ENCODE results near the gene AGTRAP.

AGTRAP gene

GRCh38 chr1:11774753-11775152 is 38.8 kb downstream of the AGTRAP start:
- no peak overlapping the region for H3K27ac ChIP-seq (ENCODE audit: extremely low read depth, low read depth, low read length)
- H3K36me3 ChIP-seq (ENCODE audit: control insufficient read depth in 2 of 2, insufficient read depth in 1 of 2, low read length in 2 of 2) = no peaks in the 10 kb centered on the region
- ChIA-PET CTCF (interaction anchor here (2.0 kb wide), 1 partner anchor 11 kb away, joined by 14 read pairs; no protein-coding TSS in a partner anchor), POLR2A (no interaction called here)
- H3K4me3 ChIP-seq (ENCODE audit: low read depth, low read length) = no peak overlapping the region
- no peak for TF ChIP-seq ZNF221 (tag by site-specific recombination; IDR thresholded peaks at IDR 0.05; ENCODE audit: borderline replicate concordance)
- TF ChIP-seq ZNF529 (tag by site-specific recombination; IDR thresholded peaks at IDR 0.05; ENCODE audit: insufficient replicate concordance) = no peak
- TF ChIP-seq ZNF23 (tag by site-specific recombination; IDR thresholded peaks at IDR 0.05; ENCODE audit: borderline replicate concordance) = no peak
- TF ChIP-seq ZNF394 (tag by site-specific recombination; IDR thresholded peaks at IDR 0.05; ENCODE audit: borderline replicate concordance) = no peak
- no peak for TF ChIP-seq ZIC2 (tag by site-specific recombination; IDR thresholded peaks at IDR 0.05)
- H3K9me3 ChIP-seq (ENCODE audit: control insufficient read depth, insufficient read depth, low read depth, low read length) = no peaks in the 10 kb centered on the region
- no peaks in the 10 kb centered on the region for H3K4me1 ChIP-seq (ENCODE audit: control insufficient read depth, insufficient read depth, low read length)

GRCh38 chr1:11777658-11778322 is 41.9 kb downstream of the AGTRAP start:
- Histone ChIP-seq H3K36me3 (ENCODE audit: control insufficient read depth in 2 of 2, insufficient read depth in 1 of 2, low read length in 2 of 2) (no peaks in the 10 kb centered on the region), H3K9me3 (ENCODE audit: control insufficient read depth, insufficient read depth, low read depth, low read length) (no peaks in the 10 kb centered on the region), H3K27ac (ENCODE audit: extremely low read depth, low read depth, low read length) (no peak overlapping the region), H3K4me3 (ENCODE audit: low read depth, low read length) (no peak overlapping the region), H3K4me1 (ENCODE audit: control insufficient read depth, insufficient read depth, low read length) (no peaks in the 10 kb centered on the region)
- ChIA-PET POLR2A (interaction anchor here (0.7 kb wide), 1 partner anchor 259 kb away, joined by 5 read pairs; no protein-coding TSS in a partner anchor), CTCF (interaction anchor here (1.4 kb wide), 1 partner anchor 132 kb away, joined by 7 read pairs; no protein-coding TSS in a partner anchor)
- TF ChIP-seq SP3 (tag by site-specific recombination; IDR thresholded peaks at IDR 0.05) (no peak), ZNF350 (tag by site-specific recombination; IDR thresholded peaks at IDR 0.05) (no peak), ZNF501 (tag by site-specific recombination; IDR thresholded peaks at IDR 0.05) (no peak), ZNF366 (tag by site-specific recombination; conservative IDR thresholded peaks at IDR 0.05) (no peak), RBAK (tag by site-specific recombination; IDR thresholded peaks at IDR 0.05) (no peak), ZNF311 (tag by site-specific recombination; IDR thresholded peaks at IDR 0.05; ENCODE audit: borderline replicate concordance) (no peak), ZFP41 (tag by site-specific recombination; IDR thresholded peaks at IDR 0.05; ENCODE audit: borderline replicate concordance) (no peak), KLF8 (tag by site-specific recombination; IDR thresholded peaks at IDR 0.05) (no peak), ZNF248 (tag by site-specific recombination; IDR thresholded peaks at IDR 0.05) (no peak), KLF1 (tag by site-specific recombination; IDR thresholded peaks at IDR 0.05) (no peak), ZNF302 (tag by site-specific recombination; IDR thresholded peaks at IDR 0.05; ENCODE audit: low read depth) (no peak), ZNF473 (tag by site-specific recombination; IDR thresholded peaks at IDR 0.05) (no peak), ZNF555 (tag by site-specific recombination; conservative IDR thresholded peaks at IDR 0.05) (no peak), ZNF292 (tag by site-specific recombination; IDR thresholded peaks at IDR 0.05; ENCODE audit: borderline replicate concordance, low read depth) (no peak), ZNF830 (tag by site-specific recombination; IDR thresholded peaks at IDR 0.05; ENCODE audit: low read depth) (no peak), ZNF791 (tag by site-specific recombination; IDR thresholded peaks at IDR 0.05) (no peak), ZNF596 (tag by site-specific recombination; IDR thresholded peaks at IDR 0.05) (no peak), ZIC2 (tag by site-specific recombination; IDR thresholded peaks at IDR 0.05) (no peak)
- TF ChIP-seq, protein P1, sequence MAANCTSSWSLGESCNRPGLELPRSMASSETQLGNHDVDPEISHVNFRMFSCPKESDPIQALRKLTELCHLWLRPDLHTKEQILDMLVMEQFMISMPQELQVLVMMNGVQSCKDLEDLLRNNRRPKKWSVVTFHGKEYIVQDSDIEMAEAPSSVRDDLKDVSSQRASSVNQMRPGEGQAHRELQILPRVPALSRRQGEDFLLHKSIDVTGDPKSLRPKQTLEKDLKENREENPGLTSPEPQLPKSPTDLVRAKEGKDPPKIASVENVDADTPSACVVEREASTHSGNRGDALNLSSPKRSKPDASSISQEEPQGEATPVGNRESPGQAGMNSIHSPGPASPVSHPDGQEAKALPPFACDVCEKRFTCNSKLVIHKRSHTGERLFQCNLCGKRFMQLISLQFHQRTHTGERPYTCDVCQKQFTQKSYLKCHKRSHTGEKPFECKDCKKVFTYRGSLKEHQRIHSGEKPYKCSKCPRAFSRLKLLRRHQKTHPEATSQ (tag by site-specific recombination; IDR thresholded peaks at IDR 0.05) = no peak
- TF ChIP-seq, protein P2, sequence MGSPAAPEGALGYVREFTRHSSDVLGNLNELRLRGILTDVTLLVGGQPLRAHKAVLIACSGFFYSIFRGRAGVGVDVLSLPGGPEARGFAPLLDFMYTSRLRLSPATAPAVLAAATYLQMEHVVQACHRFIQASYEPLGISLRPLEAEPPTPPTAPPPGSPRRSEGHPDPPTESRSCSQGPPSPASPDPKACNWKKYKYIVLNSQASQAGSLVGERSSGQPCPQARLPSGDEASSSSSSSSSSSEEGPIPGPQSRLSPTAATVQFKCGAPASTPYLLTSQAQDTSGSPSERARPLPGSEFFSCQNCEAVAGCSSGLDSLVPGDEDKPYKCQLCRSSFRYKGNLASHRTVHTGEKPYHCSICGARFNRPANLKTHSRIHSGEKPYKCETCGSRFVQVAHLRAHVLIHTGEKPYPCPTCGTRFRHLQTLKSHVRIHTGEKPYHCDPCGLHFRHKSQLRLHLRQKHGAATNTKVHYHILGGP (tag by site-specific recombination; IDR thresholded peaks at IDR 0.05) = no peak
